ENCODE data around the gene FGF7.
"Not testable (repeated sequence)": the region's sequence is repeated elsewhere in the genome, so short reads cannot be mapped to it uniquely, and the experiment has no call there.

Gene FGF7

GRCh38 chr15:49494842-49495241 lies 71.8 kb downstream of the FGF7 start:
- no peak for DNase-seq (ENCODE audit: low spot score)

GRCh38 chr15:49495993-49496753 lies 73.1 kb downstream of the FGF7 start:
- no peak for DNase-seq (ENCODE audit: low spot score)

GRCh38 chr15:49501586-49501985 lies 78.5 kb downstream of the FGF7 start:
- no peak for DNase-seq (ENCODE audit: low spot score)

GRCh38 chr15:49506341-49506740 lies 83.3 kb downstream of the FGF7 start:
- DNase-seq (ENCODE audit: low spot score), result no peak

GRCh38 chr15:49507261-49507660 lies 84.2 kb downstream of the FGF7 start:
- DNase-seq (ENCODE audit: low spot score), result no peak

GRCh38 chr15:49512739-49513138 lies 89.7 kb downstream of the FGF7 start:
- not testable (repeated sequence) for DNase-seq (ENCODE audit: low spot score)

- DNase-seq (ENCODE audit: low spot score), result no peak
Measured at GRCh38 chr15:49521802-49522201, 98.8 kb downstream of the FGF7 start.

- no peak for DNase-seq (ENCODE audit: low spot score)
Measured at GRCh38 chr15:49528289-49528688, 105.2 kb downstream of the FGF7 start.

- no peak for DNase-seq (ENCODE audit: low spot score)
Measured at GRCh38 chr15:49530092-49530491, 107.0 kb downstream of the FGF7 start.

All from kidney capillary endothelial cell (primary cell).